Activated T-cell treated with anti-CD3 and anti-CD28 coated beads, Interleukin-2, amount 50 U/mL, for 1 hour (primary cell): ENCODE measurements around the gene PM20D2.

Experiments used
- DNase-seq: peaks from one replicate; pipeline ENCODE4 v3.0.0-alpha.2; 2020

Gene PM20D2

DNA sequence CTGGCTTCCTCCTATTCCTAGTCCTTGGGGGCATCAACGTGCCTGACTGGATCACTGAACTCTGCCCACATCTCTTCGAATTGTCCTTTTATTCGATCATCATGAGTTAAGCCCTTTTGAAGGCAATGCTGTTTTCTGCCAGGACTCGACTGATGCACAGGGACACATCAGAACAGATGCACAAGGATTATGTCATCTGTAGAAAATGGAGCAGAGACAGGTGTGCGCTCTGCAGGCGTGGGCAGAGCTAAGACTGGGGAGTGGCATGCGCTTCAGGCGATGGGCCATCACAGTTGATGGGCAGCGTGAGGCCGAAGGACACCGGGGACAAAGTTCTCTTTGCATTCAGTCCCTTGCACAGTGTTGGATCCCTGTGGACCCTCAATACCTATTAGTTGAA is 58.2 kb downstream of the PM20D2 start:
- no peak for DNase-seq

DNA sequence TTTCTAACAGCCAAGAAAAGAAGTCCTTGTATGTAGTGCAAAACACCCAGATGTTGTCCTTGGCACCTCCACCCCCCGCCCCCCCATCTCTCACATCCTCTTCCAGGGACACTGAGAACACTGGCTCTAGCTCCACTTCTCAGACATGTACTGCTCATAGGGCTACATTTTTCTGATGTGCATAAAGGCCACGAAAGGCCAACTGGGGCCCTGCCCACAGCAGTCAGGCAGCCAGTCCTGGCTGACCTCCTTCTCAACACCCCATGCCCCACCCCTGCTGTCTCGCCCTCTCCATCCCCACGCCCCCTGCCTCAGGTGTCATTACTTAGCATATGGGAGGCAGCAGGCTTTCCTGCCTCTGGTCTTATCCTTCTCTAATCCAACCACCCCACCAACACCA is 60.0 kb downstream of the PM20D2 start:
- no peak for DNase-seq

DNA sequence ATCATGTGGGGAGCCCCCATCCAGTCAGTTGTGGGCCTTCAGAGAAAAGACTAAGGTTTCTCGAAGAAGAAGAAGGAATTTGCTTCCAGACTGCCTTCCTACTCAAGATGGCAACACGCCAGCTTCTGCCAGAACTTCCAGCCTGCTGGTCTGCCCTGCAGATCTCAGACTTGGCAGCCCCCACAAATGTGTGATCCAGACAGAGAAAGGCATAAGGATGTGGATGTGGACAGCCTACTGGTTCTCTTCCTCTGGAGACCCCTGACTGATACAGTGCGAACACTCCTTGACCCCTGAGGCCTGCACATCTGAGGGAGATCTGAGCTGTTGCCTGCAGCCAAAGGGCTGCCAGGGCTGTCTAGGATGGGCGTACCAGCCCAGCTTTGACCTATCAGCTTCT is 62.7 kb downstream of the PM20D2 start:
- no peak for DNase-seq

DNA sequence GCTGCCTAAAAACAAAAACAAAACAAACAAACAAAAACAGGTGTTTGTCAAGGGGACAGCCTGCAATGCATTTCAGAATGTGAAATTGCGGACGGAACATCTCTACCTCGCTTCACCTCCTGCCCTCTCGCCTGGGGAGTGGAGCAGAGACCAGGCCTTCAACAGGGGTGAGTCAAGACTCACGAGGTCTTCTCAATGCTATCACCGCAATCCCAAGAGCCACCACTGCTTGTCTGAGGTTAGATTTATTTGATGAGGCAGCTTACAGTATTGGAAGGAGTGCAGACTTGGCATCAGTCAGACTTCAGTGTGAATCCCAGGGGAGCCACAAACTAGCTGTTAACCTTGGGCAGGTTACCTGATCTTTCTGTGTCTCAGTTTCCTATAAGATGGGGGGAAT is 63.6 kb downstream of the PM20D2 start:
- no peak for DNase-seq

DNA sequence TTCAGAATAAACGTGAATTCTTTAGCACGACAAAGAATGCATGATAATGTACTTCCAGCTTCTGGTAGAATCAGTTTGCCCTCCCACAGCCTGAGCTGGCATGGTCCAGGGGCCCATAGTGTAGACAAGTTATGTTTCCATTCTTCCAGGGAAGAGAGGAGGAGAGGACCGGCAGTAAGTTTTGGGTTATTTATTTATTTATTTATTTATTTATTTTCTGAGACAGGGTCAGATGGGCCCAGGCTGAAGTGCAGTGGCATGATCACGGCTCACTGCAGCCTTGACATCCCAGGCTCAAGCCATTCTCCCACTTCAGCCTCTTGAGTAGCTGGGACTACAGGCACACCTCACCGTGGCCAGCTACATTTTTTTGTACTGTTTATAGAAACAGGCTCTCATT is 66.6 kb downstream of the PM20D2 start:
- DNase-seq = no peak

DNA sequence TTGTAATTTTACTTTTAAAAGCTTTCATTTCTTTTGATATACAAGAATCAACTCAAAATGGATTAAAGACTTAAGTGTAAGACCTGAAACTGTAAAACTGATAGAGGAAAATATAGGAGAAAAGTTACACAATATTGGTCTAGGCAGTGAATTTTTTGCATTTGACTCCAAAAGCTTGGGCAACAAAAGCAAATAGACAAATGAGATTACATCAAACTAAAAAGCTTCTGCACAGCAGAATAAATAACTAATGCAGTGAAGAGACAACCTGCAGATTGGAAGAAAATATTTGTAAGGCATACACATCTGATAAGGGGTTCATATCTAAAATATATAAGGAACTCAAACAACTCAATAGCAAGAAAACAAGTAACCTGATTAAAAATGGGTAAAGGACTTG is 68.3 kb downstream of the PM20D2 start:
- no peak for DNase-seq
